HG02642 (cell line): ENCODE data around the gene AKNAD1.
"Not testable (repeated sequence)": the region's sequence is repeated elsewhere in the genome, so short reads cannot be mapped to it uniquely, and the experiment has no call there.

Experiments used
- ATAC-seq: cut with Tn5 transposase; IDR thresholded peaks from one replicate; pipeline ENCODE4 v1.9.1; 2021; ENCODE audit warnings: mild to moderate bottlenecking; ENCODE audit not compliant: unreplicated experiment, poor library complexity

AKNAD1 gene

GRCh38 chr1:108792420-108792819, 64.5 kb downstream of the AKNAD1 start:
- ATAC-seq = no peak

GRCh38 chr1:108791790-108792189, 65.1 kb downstream of the AKNAD1 start:
- ATAC-seq = no peak

- no peak for ATAC-seq
Measured at GRCh38 chr1:108785880-108786279, 71.0 kb downstream of the AKNAD1 start.

- no peak for ATAC-seq
Measured at GRCh38 chr1:108785264-108785663, 71.6 kb downstream of the AKNAD1 start.

- not testable (repeated sequence) for ATAC-seq
Measured at GRCh38 chr1:108781575-108781944, 75.3 kb downstream of the AKNAD1 start.

- ATAC-seq = no peak
Measured at GRCh38 chr1:108780937-108781574, 75.8 kb downstream of the AKNAD1 start.

- no peak for ATAC-seq
Measured at GRCh38 chr1:108779455-108779854, 77.4 kb downstream of the AKNAD1 start.

- no peak for ATAC-seq
Measured at GRCh38 chr1:108777839-108778238, 79.1 kb downstream of the AKNAD1 start.

- ATAC-seq = no peak
Measured at GRCh38 chr1:108767708-108768107, 89.2 kb downstream of the AKNAD1 start.

- no peak for ATAC-seq
Measured at GRCh38 chr1:108767115-108767514, 89.8 kb downstream of the AKNAD1 start.
